Heart left ventricle (tissue), 16 donors: Measurements from ENCODE around the gene CEACAM21. TPM values are rescaled to one million over a fixed set of nuclear protein-coding genes. Genes with fewer than 3 reads are reported as not detected.
A peak's percentile ranks its signal among the peaks of the same experiment; 100 is the strongest.

Experiments
- ATAC-seq, 4 donors: fragments of 200-7000 bp; cut with Tn5 transposase; one replicate each; pipeline ENCODE4 v1.9.1; 2020 to 2022; ENCODE audit warnings: moderate library complexity in 4 of 4, mild to moderate bottlenecking in 3 of 4, moderate number of reproducible peaks in 1 of 4
- DNase-seq, 5 donors: peaks; one replicate each; pipeline ENCODE4 v3.0.0-alpha.2; 2020
- H3K27ac ChIP-seq, 12 donors: fragments of 200-600 bp; sonication (generic) in 4 of 12; one replicate each; pipeline versions ENCODE4 v1.5.0 to v1.8.0; 2016 to 2022; ENCODE audit warnings: mild to moderate bottlenecking in 2 of 12
- H3K27me3 ChIP-seq, 9 donors: fragments of 200-600 bp; sonication (generic) in 2 of 9; one replicate each; pipeline versions ENCODE4 v1.5.1 to v1.8.0; 2016 to 2022; ENCODE audit warnings: mild to moderate bottlenecking in 3 of 9
- H3K36me3 ChIP-seq, 9 donors: fragments of 200-600 bp; sonication (generic) in 2 of 9; one replicate each; pipeline versions ENCODE4 v1.5.0 to v1.8.0; 2018 to 2022; ENCODE audit warnings: mild to moderate bottlenecking in 2 of 9
- H3K4me1 ChIP-seq, 12 donors: fragments of 200-600 bp; sonication (generic) in 4 of 12; one replicate each; pipeline versions ENCODE4 v1.5.0 to v1.8.0; 2016 to 2022; ENCODE audit warnings: mild to moderate bottlenecking in 3 of 12
- H3K4me3 ChIP-seq, 12 donors: fragments of 200-600 bp; sonication (generic) in 4 of 12; one replicate each; pipeline versions ENCODE4 v1.5.0 to v1.8.0; 2017 to 2022; ENCODE audit warnings: mild to moderate bottlenecking in 9 of 12, moderate library complexity in 4 of 12
- H3K9me3 ChIP-seq, 12 donors: fragments of 200-600 bp; sonication (generic) in 4 of 12; one replicate each; pipeline versions ENCODE4 v1.5.0 to v1.8.0; 2016 to 2022; ENCODE audit warnings: mild to moderate bottlenecking in 1 of 12
- CTCF ChIP-seq, 12 donors: fragments of 200-600 bp; sonication (generic) in 4 of 12; IDR thresholded peaks; one replicate each; pipeline versions ENCODE4 v1.5.0 to v1.8.0; 2018 to 2022; ENCODE audit warnings: antibody characterized with exemption in 12 of 12, mild to moderate bottlenecking in 5 of 12
- POLR2A ChIP-seq, 2 donors: fragments of 450-650 bp; IDR thresholded peaks; one replicate each; pipeline ENCODE4 v1.6.1; 2017; ENCODE audit warnings: antibody characterized with exemption in 2 of 2, mild to moderate bottlenecking in 2 of 2, moderate library complexity in 2 of 2
- WGBS, 4 donors: extraction: QIAGEN DNeasy Blood & Tissue Kit in 2 of 4; methylation state at CpG; one replicate each; pipeline versions ENCODE4 v1.1.5 to v1.1.7; 2013 to 2018; 5-methylcytosine and 5-hydroxymethylcytosine counted together
- intact Hi-C, 10 donors: fragments of 100-400 bp; cut with DNase I; formaldehyde crosslinking; loops; one replicate each; pipeline versions ENCODE4 v1.11.1 to v1.14.2; 2022
- polyA plus RNA-seq, 2 donors: library from polyadenylated mRNA; stranded (reverse); fragments of 200-250 nt; gene quantifications; one replicate each; pipeline ENCODE4 v1.2.3, GENCODE V29; 2013
- total RNA-seq, 9 donors: library from RNA; depleted of rRNA in 2 of 9; stranded (reverse); fragments of >200 nt in 2 of 9; fragmentation: NEBNext Ultra II Directional in 3 of 9; extraction: Animal tissue kit (Norgen Biotek cat#: 25700) in 3 of 9; gene quantifications; one replicate each; pipeline versions ENCODE4 v1.1.0 to v1.2.4, GENCODE V29; 2016 to 2023
- donor health status: ischemic (EF 13 %, LVEDD 7.1; RV severe dilation, severe dysfunction).
- donor health status: healthy with polysubstance abuse.
- donor health status: DM: no; HTN: yes; CAD: no.
- donor health status: DM: no; HTN: no; CAD: no.
- donor health status: ischemic (EF 25% LVEDD 6.9; RV normal size, moderate dysfunction).
- donor health status: ischemic (EF 25% LVEDD 5.7; RV mildly dilated, moderate dysfunction).
- donor health status: healthy.
- donor health status: DM: yes; HTN: yes; CAD: no.
- donor health status: ischemic (EF 35%, LVEDD 5.7; RV mildly dilated, moderate dysfunction).
- donor health status: nonischemic (EF 11% LVEDD 7.7; RV severe dilation, severe dysfunction).
- donor health status: DM: yes; HTN: yes; CAD: no.
- donor health status: PGD.
- donor health status: ischemic (EF 29% LVEDD 5.4; RV normal size, mild dysfunction).
- donor health status: nonischemic (EF 23%, LVEDD 6.1; RV moderate dilation, normal function).

The CEACAM21 gene
- total and polyA plus RNA-seq, 11 donors = 0.27 to 5.7 (median 0.56) TPM; not detected in 2

- Histone ChIP-seq H3K4me3 (peak overlapping the region in 7 of 12 donors; percentile 8 to 40 (median 13)), H3K4me1 (peaks cover 0 to 32% (median 13%) of the 10 kb centered on the region in 12 donors)
- WGBS, 4 donors = 21 to 30% (median 23%) methylated on average over 18 to 19 of the region's 19 CpGs
Observed at GRCh38 chr19:41563854-41564514, 12.0 kb upstream of the CEACAM21 start.

GRCh38 chr19:41564515-41565378 is 11.2 kb upstream of the CEACAM21 start:
- no peak for TF ChIP-seq CTCF (IDR thresholded peaks at IDR 0.05)
- no peak for TF ChIP-seq POLR2A (IDR thresholded peaks at IDR 0.05)
- Histone ChIP-seq H3K4me3 (peak overlapping the region in 10 of 12 donors; percentile 4 to 40 (median 12)), H3K4me1 (peaks cover 0 to 26% (median 13%) of the 10 kb centered on the region in 12 donors), H3K27ac (no peak overlapping the region), H3K27me3 (peaks cover 17 to 77% (median 38%) of the 10 kb centered on the region in 9 donors), H3K36me3 (no peaks in the 10 kb centered on the region), H3K9me3 (peaks cover 0 to 6% (median 0%) of the 10 kb centered on the region in 12 donors)
- ATAC-seq (peak in 3 of 4 donors; percentile 22 to 47 (median 31)), DNase-seq (no peak)
- 5 to 15% (median 12%) methylated on average over 30 to 59 of the region's 59 CpGs for WGBS, 4 donors
- intact Hi-C loops = loop anchor here in 4 of 10 donors (5.0 to 10.0 kb wide), 3 partner anchors 117 to 260 kb away; no protein-coding TSS in a partner anchor

More at GRCh38 chr19:41563854-41564514, 12.0 kb upstream of the CEACAM21 start:
- Histone ChIP-seq H3K27ac (no peak overlapping the region), H3K9me3 (peaks cover 0 to 6% (median 0%) of the 10 kb centered on the region in 12 donors), H3K27me3 (peaks cover 17 to 71% (median 38%) of the 10 kb centered on the region in 9 donors), H3K36me3 (no peaks in the 10 kb centered on the region)
- ATAC-seq (no peak), DNase-seq (no peak)
- intact Hi-C loops = loop anchor here in 6 of 10 donors (1.0 to 10.0 kb wide), 8 partner anchors 15 to 259 kb away; no protein-coding TSS in a partner anchor
- TF ChIP-seq CTCF (IDR thresholded peaks at IDR 0.05) = no peak
- no peak for TF ChIP-seq POLR2A (IDR thresholded peaks at IDR 0.05)

- ATAC-seq (no peak), DNase-seq (no peak)
- no peak overlapping the region for H3K4me3 ChIP-seq
- peaks cover 17 to 74% (median 44%) of the 10 kb centered on the region in 9 donors for H3K27me3 ChIP-seq
- TF ChIP-seq CTCF (IDR thresholded peaks at IDR 0.05) = no peak
- no peak for TF ChIP-seq POLR2A (IDR thresholded peaks at IDR 0.05)
- WGBS, 4 donors = 42 to 56% (median 50%) methylated on average over 9 of the region's 9 CpGs
- H3K36me3 ChIP-seq = no peaks in the 10 kb centered on the region
- H3K9me3 ChIP-seq = peaks cover 0 to 6% (median 0%) of the 10 kb centered on the region in 12 donors
- intact Hi-C loops = loop anchor here in 3 of 10 donors (10.0 kb wide), 2 partner anchors 241 to 261 kb away; no protein-coding TSS in a partner anchor
- H3K4me1 ChIP-seq = peaks cover 0 to 23% (median 13%) of the 10 kb centered on the region in 12 donors
- no peak overlapping the region for H3K27ac ChIP-seq
Observed at GRCh38 chr19:41565379-41565720, 10.6 kb upstream of the CEACAM21 start.
